ENCODE measurements around the gene PPM1J.

PPM1J gene

DNA sequence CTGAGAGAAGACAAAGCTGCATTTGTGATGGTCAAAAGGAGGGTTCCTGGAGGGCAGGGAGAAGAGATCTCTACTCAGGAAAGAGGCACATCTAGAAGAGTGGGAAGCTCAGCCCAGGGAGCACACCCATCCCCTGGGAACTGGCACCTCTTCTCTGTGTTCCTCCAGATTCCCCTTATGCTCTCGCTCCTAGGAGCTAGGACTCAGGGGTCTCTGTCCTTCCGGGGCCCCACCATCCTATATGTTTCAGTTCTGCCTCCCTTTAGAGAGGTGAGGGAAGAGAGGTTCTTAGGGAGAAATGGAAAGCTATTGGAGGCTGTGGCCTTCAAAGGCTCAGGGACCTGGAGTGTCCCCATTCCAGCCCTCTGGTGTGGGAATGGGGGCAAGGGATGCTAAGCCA is 4.6 kb upstream of the PPM1J start:
- Histone ChIP-seq H3K36me3 (ENCODE audit: insufficient read depth, insufficient read length, low read length) (no peaks in the 10 kb centered on the region), H3K4me3 (ENCODE audit: insufficient read length, low read depth) (no peak overlapping the region), H3K9me3 (ENCODE audit: insufficient read depth, low read length) (no peaks in the 10 kb centered on the region), H3K27me3 (ENCODE audit: insufficient read depth, insufficient read length) (peaks cover 53% of the 10 kb centered on the region), H3K9ac (ENCODE audit: insufficient read length, low read depth) (no peak overlapping the region), H3K4me1 (ENCODE audit: insufficient read depth, insufficient read length) (peaks cover 30% of the 10 kb centered on the region)
- no peak for TF ChIP-seq SUZ12 (IDR thresholded peaks at IDR 0.05; ENCODE audit: extremely low read depth, insufficient read depth, insufficient read length)
- TF ChIP-seq ZNF274 (IDR thresholded peaks at IDR 0.05; ENCODE audit: low read depth, low read length) = no peak
- TF ChIP-seq YY1 (IDR thresholded peaks at IDR 0.05; ENCODE audit: insufficient read depth, insufficient read length) = no peak
- no peak for DNase-seq (ENCODE audit: low read depth, low spot score)

DNA sequence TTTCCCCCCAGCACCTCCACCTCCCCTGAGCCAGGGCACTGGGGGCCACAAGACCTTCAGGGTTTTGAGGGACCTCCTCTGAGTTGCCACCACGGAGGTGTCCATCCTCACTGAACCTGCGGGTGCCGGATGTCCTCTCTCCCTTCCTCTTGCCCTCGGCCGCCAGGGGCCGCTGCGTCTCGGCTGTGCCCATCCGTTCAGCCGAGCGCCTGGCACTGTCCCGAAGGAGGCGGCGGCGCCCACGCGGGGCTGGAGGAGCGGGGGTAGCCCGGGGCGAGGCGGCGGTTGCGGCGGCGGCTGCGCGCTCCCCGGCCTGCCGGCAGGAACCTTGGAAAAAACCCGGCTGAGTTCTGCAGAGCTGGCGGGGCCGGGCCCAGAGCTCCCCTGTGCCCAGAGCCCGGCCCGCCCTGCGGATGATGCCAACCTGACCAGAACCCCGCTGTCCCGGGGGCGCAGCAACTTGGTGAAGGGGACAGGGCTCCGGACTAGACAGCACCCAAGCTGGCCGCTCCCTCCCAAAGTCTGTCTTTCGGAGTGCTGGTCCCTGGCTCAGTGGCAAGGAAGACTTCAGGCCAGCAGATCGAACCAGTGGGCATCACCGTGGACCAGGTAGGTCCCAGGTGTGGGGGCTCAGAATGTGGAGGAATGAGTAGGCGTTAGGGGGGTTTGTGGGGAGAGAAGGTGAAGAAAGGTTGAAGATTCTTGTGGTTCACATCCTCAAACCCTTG is 3.7 kb upstream of the PPM1J start:
- peak overlapping the region; percentile 36 for H3K9ac ChIP-seq (ENCODE audit: insufficient read length, low read depth)

DNA sequence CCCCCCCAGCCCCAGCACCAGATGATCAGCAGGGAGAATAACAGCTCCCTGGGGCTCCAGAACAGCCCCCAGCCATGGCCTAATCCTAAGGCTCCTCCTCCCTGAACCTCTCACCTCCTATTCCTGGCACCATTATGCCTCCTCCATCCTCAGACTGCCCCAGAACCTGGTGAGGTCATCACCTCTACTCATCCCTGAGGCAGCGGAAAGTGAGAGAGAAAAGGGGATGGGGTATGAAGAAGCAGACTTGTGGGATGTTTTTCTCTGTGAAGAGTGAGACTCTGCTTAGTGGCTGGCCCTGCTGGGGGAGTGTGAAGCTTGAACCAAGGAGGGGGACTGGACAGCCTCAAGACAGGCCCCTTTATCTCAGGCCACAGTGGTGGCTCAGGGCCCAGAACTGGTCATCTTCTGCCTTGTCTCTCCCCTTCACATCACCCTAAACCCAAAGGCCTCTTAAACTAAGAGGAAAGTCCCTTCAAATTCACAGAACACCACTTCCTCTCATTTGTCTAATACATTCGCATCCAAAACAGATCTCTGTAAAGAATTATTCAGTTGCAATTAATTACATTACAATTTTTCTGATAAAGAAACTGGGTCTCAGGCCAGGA is 2.2 kb upstream of the PPM1J start:
- Histone ChIP-seq H3K27me3 (ENCODE audit: insufficient read depth, insufficient read length) (peaks cover 71% of the 10 kb centered on the region), H3K4me1 (ENCODE audit: insufficient read depth, insufficient read length) (peaks cover 28% of the 10 kb centered on the region), H3K9me3 (ENCODE audit: insufficient read depth, low read length) (no peaks in the 10 kb centered on the region), H3K9ac (ENCODE audit: insufficient read length, low read depth) (peak overlapping the region; percentile 33), H3K36me3 (ENCODE audit: insufficient read depth, insufficient read length, low read length) (no peaks in the 10 kb centered on the region), H3K4me3 (ENCODE audit: insufficient read length, low read depth) (no peak overlapping the region)
- no peak for TF ChIP-seq YY1 (IDR thresholded peaks at IDR 0.05; ENCODE audit: insufficient read depth, insufficient read length)
- no peak for DNase-seq (ENCODE audit: low read depth, low spot score)

More for the DNA sequence above, 3.7 kb upstream of the PPM1J start:
- DNase-seq (ENCODE audit: low read depth, low spot score) = no peak
- H3K4me1 ChIP-seq (ENCODE audit: insufficient read depth, insufficient read length) = peaks cover 30% of the 10 kb centered on the region
- H3K27me3 ChIP-seq (ENCODE audit: insufficient read depth, insufficient read length) = peaks cover 62% of the 10 kb centered on the region
- no peak overlapping the region for H3K4me3 ChIP-seq (ENCODE audit: insufficient read length, low read depth)
- TF ChIP-seq SUZ12 (IDR thresholded peaks at IDR 0.05; ENCODE audit: extremely low read depth, insufficient read depth, insufficient read length) = no peak
- TF ChIP-seq YY1 (IDR thresholded peaks at IDR 0.05; ENCODE audit: insufficient read depth, insufficient read length) = no peak
- no peak for TF ChIP-seq ZNF274 (IDR thresholded peaks at IDR 0.05; ENCODE audit: low read depth, low read length)
- H3K36me3 ChIP-seq (ENCODE audit: insufficient read depth, insufficient read length, low read length) = no peaks in the 10 kb centered on the region
- no peaks in the 10 kb centered on the region for H3K9me3 ChIP-seq (ENCODE audit: insufficient read depth, low read length)

- Histone ChIP-seq H3K4me1 (ENCODE audit: insufficient read depth, insufficient read length) (peaks cover 24% of the 10 kb centered on the region), H3K9me3 (ENCODE audit: insufficient read depth, low read length) (no peaks in the 10 kb centered on the region), H3K27me3 (ENCODE audit: insufficient read depth, insufficient read length) (peaks cover 62% of the 10 kb centered on the region), H3K36me3 (ENCODE audit: insufficient read depth, insufficient read length, low read length) (no peaks in the 10 kb centered on the region), H3K9ac (ENCODE audit: insufficient read length, low read depth) (peak overlapping the region; percentile 65), H3K4me3 (ENCODE audit: insufficient read length, low read depth) (peak overlapping the region; percentile 55)
- DNase-seq (ENCODE audit: low read depth, low spot score) = peak; percentile 96
- no peak for TF ChIP-seq ZNF274 (IDR thresholded peaks at IDR 0.05; ENCODE audit: low read depth, low read length)
- TF ChIP-seq YY1 (IDR thresholded peaks at IDR 0.05; ENCODE audit: insufficient read depth, insufficient read length) = no peak
- TF ChIP-seq SUZ12 (IDR thresholded peaks at IDR 0.05; ENCODE audit: extremely low read depth, insufficient read depth, insufficient read length) = no peak
These were observed 1.1 kb upstream of the PPM1J start for GRCh38 chr1:112716133-112716720.

DNA sequence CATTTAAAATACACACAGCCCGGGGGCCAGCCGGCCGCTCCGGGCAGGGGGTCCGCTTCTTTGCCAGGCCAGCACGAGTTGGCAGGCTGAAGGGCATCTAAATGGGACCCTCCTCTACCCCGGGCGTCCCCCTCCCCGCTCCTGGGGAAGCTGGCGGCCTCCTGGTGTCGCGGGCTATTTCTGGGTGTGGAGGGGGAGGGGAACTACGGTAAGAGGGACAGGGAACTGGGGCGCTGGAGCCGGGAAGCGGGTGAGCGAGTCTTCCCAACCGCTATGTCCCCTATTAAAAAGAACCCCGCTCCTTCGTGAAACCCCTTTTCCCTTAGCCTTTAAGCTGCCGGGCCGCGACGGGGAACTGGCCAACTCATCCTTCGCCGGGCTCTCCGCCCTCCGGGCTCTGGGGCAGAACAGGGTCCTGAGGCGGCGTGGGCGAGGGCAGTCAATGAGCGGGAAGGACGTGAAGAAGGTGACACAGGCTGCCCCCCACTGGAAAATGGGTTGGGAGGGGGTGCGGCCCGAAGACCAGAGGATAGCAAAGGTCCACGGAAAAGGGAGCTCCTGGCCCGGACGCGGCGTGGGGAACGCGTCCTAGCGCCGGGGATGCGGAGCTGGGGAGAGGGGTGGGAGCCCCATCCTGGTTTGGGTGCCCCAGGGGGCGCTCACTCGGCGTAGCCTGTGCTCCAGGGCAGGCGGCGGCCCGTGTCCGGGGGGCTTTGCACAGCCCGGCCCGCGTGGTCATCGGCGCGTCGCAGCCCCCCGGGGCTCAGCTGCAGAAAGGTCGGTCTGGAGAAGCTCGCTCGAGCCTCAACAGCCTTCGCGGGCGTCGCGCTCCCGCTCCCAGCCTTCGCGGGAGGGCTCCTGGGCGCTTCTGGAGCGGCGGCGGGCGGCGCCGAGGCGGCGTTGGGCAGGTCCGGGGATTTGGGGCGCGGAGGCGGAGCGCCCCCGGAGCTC is 544 bp downstream of the PPM1J start:
- Histone ChIP-seq H3K27me3 (ENCODE audit: insufficient read depth, insufficient read length) (peaks cover 46% of the 10 kb centered on the region), H3K9ac (ENCODE audit: insufficient read length, low read depth) (peak overlapping the region; percentile 76), H3K36me3 (ENCODE audit: insufficient read depth, insufficient read length, low read length) (peaks cover 9% of the 10 kb centered on the region), H3K4me3 (ENCODE audit: insufficient read length, low read depth) (peak overlapping the region; percentile 68), H3K4me1 (ENCODE audit: insufficient read depth, insufficient read length) (peaks cover 26% of the 10 kb centered on the region), H3K9me3 (ENCODE audit: insufficient read depth, low read length) (no peaks in the 10 kb centered on the region)
- TF ChIP-seq ZNF274 (IDR thresholded peaks at IDR 0.05; ENCODE audit: low read depth, low read length) (no peak), YY1 (IDR thresholded peaks at IDR 0.05; ENCODE audit: insufficient read depth, insufficient read length) (no peak)
- DNase-seq (ENCODE audit: low read depth, low spot score) = no peak

- TF ChIP-seq YY1 (IDR thresholded peaks at IDR 0.05; ENCODE audit: insufficient read depth, insufficient read length) (no peak), SUZ12 (IDR thresholded peaks at IDR 0.05; ENCODE audit: extremely low read depth, insufficient read depth, insufficient read length) (no peak), ZNF274 (IDR thresholded peaks at IDR 0.05; ENCODE audit: low read depth, low read length) (no peak)
- Histone ChIP-seq H3K9ac (ENCODE audit: insufficient read length, low read depth) (peak overlapping the region; percentile 76), H3K9me3 (ENCODE audit: insufficient read depth, low read length) (no peaks in the 10 kb centered on the region), H3K4me3 (ENCODE audit: insufficient read length, low read depth) (peak overlapping the region; percentile 68), H3K36me3 (ENCODE audit: insufficient read depth, insufficient read length, low read length) (peaks cover 11% of the 10 kb centered on the region), H3K4me1 (ENCODE audit: insufficient read depth, insufficient read length) (peaks cover 26% of the 10 kb centered on the region), H3K27me3 (ENCODE audit: insufficient read depth, insufficient read length) (peaks cover 41% of the 10 kb centered on the region)
- no peak for DNase-seq (ENCODE audit: low read depth, low spot score)
These were observed 1.4 kb downstream of the PPM1J start for GRCh38 chr1:112713466-112714312.
